Esophagus (tissue), 2 donors: ENCODE results near the gene NRXN3. TPM values are rescaled to one million over a fixed set of nuclear protein-coding genes. Genes with fewer than 3 reads are reported as not detected.

Source experiments
- H3K27ac ChIP-seq, 2 donors: one replicate each; pipeline ENCODE4 v1.5.1; 2013; ENCODE audit warnings: low read depth in 2 of 2, mild to moderate bottlenecking in 2 of 2, inconsistent platforms in 1 of 2, low read length in 1 of 2, moderate library complexity in 1 of 2
- H3K27me3 ChIP-seq, 2 donors: one replicate each; pipeline ENCODE4 v1.6.1; 2013; ENCODE audit warnings: low read length in 2 of 2, control low read depth in 1 of 2, mild to moderate bottlenecking in 1 of 2; ENCODE audit not compliant: insufficient read depth in 2 of 2, control insufficient read depth in 1 of 2
- H3K36me3 ChIP-seq, 2 donors: one replicate each; pipeline ENCODE4 v1.6.1; 2013; ENCODE audit warnings: low read length in 1 of 2; ENCODE audit not compliant: control insufficient read depth in 2 of 2, insufficient read depth in 2 of 2
- H3K4me1 ChIP-seq, 2 donors: one replicate each; pipeline ENCODE4 v1.6.1; 2013; ENCODE audit warnings: low read length in 1 of 2; ENCODE audit not compliant: control insufficient read depth in 2 of 2, insufficient read depth in 2 of 2
- H3K4me3 ChIP-seq, 2 donors: one replicate each; pipeline ENCODE4 v1.5.1; 2013; ENCODE audit warnings: low read length in 2 of 2, mild to moderate bottlenecking in 2 of 2, low read depth in 1 of 2, moderate library complexity in 1 of 2
- H3K9me3 ChIP-seq, 2 donors: one replicate each; pipeline ENCODE4 v1.6.1; 2013; ENCODE audit warnings: mild to moderate bottlenecking in 2 of 2, low read depth in 1 of 2, low read length in 1 of 2, moderate library complexity in 1 of 2; ENCODE audit not compliant: control insufficient read depth in 2 of 2, insufficient read depth in 1 of 2
- WGBS, 2 donors: extraction: QIAGEN DNeasy Blood & Tissue Kit; methylation state at CpG; one replicate each; pipeline ENCODE4 v1.1.7; 2013; 5-methylcytosine and 5-hydroxymethylcytosine counted together
- polyA plus RNA-seq, 2 donors: library from polyadenylated mRNA; stranded (reverse); fragments of 200-250 nt; gene quantifications; one replicate each; pipeline ENCODE4 v1.2.3, GENCODE V29; 2013
- donor health status: healthy with polysubstance abuse.
- donor health status: Bipolar disorder and iron deficiency.

NRXN3 gene
- polyA plus RNA-seq, 2 donors: 1.7 to 2.2 TPM

DNA sequence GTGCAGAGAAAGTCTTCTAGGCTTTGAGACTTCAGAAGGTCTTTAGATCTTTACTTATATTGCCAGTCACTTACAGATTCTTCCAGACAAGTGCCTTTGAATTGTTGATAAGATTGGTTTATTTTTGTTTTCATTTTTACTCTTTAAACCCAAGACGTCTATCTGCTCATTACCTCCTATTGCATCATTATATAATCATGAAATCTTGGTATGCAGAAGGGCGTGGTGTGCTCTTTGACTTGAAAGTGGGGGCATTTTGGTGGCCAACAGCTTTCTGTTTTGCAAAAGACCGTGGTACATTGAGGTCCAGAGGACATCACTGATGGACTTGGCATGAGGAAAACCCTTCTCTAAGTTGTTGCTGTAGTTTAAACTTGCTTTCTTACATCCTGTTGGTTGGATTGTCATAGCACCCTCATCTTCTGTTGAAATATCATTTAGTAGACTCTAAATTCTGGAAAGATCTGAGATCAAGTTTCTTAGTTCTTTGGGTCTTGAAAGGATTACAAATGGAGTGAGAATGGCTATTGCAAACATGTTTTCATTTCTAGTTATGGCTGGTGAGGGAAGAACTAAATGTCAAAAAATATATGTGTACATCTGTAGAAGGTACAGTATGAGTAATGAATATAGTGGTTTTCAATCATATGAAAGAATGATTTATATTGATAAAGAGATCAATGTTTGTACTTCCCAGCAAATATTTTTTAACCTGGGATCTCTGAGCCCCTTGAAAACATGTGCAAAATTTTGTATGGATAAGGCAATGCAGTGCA is 441.8 kb downstream of the NRXN3 start:
- Histone ChIP-seq H3K27ac (no peak overlapping the region), H3K4me3 (no peak overlapping the region), H3K4me1 (no peaks in the 10 kb centered on the region), H3K36me3 (no peaks in the 10 kb centered on the region), H3K27me3 (no peaks in the 10 kb centered on the region), H3K9me3 (no peaks in the 10 kb centered on the region)
- WGBS, 2 donors: 60 to 62% methylated on average over 3 of the region's 3 CpGs

DNA sequence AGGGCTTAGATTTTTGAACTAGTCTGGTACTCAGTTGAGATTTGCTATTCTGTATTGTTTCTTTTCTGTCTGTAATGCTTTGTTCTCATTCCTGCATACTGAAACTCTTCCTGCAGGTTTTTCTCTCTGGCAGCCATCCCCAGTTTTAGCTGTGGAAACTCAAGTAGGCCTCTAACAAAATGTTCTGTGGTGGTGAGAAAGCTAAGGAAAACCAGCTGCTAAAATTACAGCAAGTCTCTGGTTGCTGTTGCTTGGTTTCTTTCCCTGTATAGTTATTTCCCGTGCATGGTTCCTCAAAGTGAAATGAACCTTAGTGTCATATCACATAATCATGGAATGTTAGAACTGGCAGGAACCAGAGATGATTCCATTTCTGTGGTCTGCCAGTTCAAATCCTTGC is 442.5 kb downstream of the NRXN3 start:
- WGBS, 2 donors: 72 to 84% methylated on average over 1 of the region's 1 CpG
- H3K27ac ChIP-seq: no peak overlapping the region
- no peak overlapping the region for H3K4me3 ChIP-seq

DNA sequence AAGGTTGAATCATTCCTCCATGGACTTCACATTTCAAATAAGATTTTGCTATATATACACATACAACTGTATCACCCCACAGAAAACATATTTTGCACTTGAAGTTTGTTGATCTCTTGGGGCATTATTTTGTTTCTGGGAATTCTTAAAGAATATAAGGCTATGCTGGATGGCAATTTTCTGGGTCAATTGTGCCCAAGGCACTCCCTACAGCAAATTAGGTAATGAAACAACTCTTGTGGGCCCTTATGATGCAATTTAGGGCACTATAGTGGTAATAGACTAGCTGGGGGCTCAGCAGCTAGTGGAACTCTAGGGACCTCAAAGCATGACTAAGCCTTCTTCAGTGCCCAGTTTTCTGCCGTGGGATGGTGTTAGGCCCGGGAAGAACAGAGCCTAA is 444.4 kb downstream of the NRXN3 start:
- H3K4me3 ChIP-seq: no peak overlapping the region
- H3K4me1 ChIP-seq: no peaks in the 10 kb centered on the region
- no peak overlapping the region for H3K27ac ChIP-seq
- no peaks in the 10 kb centered on the region for H3K27me3 ChIP-seq
- no peaks in the 10 kb centered on the region for H3K36me3 ChIP-seq
- 91 to 100% methylated on average over 2 of the region's 2 CpGs for WGBS, 2 donors
- H3K9me3 ChIP-seq: no peaks in the 10 kb centered on the region

More for the DNA sequence above, 442.5 kb downstream of the NRXN3 start:
- Histone ChIP-seq H3K9me3 (no peaks in the 10 kb centered on the region), H3K36me3 (no peaks in the 10 kb centered on the region), H3K27me3 (no peaks in the 10 kb centered on the region), H3K4me1 (no peaks in the 10 kb centered on the region)

DNA sequence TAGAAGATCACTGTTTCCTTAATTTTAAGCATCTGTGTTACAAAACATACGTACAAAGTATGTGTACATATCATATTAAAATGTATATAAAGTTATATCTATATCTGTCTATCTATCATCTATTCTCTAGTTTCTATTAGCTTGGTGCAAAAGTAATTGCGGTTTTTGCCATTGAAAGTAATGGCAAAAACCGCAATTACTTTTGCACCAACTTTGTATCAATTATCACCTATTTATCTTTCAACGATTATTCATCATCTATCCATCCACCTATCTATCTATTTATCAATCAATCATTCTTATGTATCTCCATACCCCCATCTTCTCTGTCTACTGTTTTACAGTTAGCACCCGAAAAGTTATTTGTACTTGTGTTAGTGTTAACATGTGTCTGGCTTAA is 447.6 kb downstream of the NRXN3 start:
- H3K36me3 ChIP-seq: no peaks in the 10 kb centered on the region
- 71 to 77% methylated on average over 5 of the region's 5 CpGs for WGBS, 2 donors
- H3K27ac ChIP-seq: no peak overlapping the region
- no peaks in the 10 kb centered on the region for H3K9me3 ChIP-seq
- H3K4me1 ChIP-seq: no peaks in the 10 kb centered on the region
- H3K4me3 ChIP-seq: no peak overlapping the region
- H3K27me3 ChIP-seq: no peaks in the 10 kb centered on the region

DNA sequence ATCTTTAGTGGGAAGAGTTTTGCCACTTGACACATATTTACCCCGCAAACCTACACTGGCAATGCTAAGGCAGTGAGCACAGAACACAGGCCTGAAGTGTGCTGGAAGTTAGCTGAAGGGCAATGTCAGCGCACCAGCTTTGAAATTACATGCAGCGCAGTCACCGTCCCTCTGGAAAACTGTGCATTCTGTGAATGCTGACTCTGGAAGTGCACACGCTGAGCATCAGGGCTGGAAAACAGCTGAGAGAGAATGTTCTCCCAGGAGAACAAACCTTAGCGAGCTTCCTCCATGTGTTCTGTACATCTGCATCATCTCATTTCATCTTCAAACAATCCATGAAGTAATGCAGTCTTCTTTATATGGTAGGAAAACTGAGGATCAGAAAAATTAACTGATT is 448.2 kb downstream of the NRXN3 start:
- no peak overlapping the region for H3K4me3 ChIP-seq
- H3K4me1 ChIP-seq: no peaks in the 10 kb centered on the region
- 89% methylated on average over 6 of the region's 6 CpGs for WGBS, 2 donors
- no peaks in the 10 kb centered on the region for H3K27me3 ChIP-seq
- no peaks in the 10 kb centered on the region for H3K9me3 ChIP-seq
- H3K27ac ChIP-seq: no peak overlapping the region
- no peaks in the 10 kb centered on the region for H3K36me3 ChIP-seq

DNA sequence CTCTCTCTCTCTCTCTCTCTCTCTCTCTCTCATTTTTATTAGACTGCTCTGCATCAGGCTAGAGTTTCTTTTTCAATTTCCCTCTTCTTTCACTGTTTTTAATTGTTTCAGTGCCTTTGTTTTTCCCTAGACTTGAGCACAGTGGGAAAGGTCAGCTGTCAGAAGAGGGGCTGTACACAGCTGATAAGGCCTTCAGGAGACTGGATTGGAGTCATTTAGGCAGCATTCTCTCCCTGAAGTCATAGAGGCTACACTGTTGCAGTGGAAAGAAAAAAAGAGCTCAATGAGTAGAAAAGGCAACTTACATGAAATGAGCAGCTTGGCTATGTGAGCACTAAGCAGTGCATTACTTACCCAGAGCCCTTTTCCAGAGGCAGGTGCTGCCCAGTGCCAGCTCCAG is 456.9 kb downstream of the NRXN3 start:
- Histone ChIP-seq H3K4me3 (no peak overlapping the region), H3K27me3 (no peaks in the 10 kb centered on the region), H3K36me3 (no peaks in the 10 kb centered on the region), H3K9me3 (no peaks in the 10 kb centered on the region), H3K27ac (no peak overlapping the region), H3K4me1 (no peaks in the 10 kb centered on the region)

DNA sequence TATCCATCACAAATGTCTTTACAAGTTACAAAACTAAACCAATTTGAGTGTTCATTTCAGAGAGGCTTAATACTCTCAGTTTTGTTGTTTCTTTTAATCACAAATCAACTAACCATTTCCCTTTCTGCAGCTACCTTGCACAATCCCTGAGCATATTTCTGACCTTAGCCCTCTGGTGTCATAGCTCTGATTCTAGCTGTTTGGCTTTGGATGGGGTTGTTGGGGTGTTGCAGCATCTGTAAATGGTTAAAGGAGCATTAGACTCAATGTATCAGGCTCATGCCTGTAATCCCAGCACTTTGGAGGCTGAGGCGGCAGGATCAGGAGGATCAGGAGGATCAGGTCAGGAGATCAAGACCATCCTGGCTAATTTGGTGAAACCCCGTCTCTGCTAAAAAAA is 461.4 kb downstream of the NRXN3 start:
- H3K27me3 ChIP-seq: no peaks in the 10 kb centered on the region
- H3K36me3 ChIP-seq: no peaks in the 10 kb centered on the region
- H3K4me3 ChIP-seq: no peak overlapping the region
- H3K4me1 ChIP-seq: no peaks in the 10 kb centered on the region
- no peak overlapping the region for H3K27ac ChIP-seq
- WGBS, 2 donors: 90% methylated on average over 2 of the region's 2 CpGs
- no peaks in the 10 kb centered on the region for H3K9me3 ChIP-seq

DNA sequence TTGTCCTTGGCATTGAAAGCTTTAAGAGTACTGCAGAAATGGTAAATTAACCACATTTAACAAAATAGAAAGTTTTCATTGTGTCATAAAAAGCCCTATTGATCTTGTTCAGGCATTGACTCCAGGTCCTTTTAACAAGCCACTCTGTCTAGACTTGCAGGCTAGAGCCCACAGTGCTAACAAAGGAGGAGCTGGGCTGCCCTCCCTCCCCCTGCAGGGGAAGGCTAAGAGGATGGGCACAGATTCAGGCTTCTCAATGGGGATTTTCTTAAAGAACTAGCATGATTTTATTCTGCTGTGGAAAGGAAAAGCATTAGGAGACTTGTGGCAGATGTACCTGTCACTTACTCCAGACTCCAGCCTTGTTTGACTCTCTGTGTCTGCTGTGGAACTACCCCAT is 463.6 kb downstream of the NRXN3 start:
- H3K9me3 ChIP-seq: no peaks in the 10 kb centered on the region
- H3K27ac ChIP-seq: no peak overlapping the region
- no peak overlapping the region for H3K4me3 ChIP-seq
- H3K27me3 ChIP-seq: no peaks in the 10 kb centered on the region
- no peaks in the 10 kb centered on the region for H3K4me1 ChIP-seq
- H3K36me3 ChIP-seq: no peaks in the 10 kb centered on the region

DNA sequence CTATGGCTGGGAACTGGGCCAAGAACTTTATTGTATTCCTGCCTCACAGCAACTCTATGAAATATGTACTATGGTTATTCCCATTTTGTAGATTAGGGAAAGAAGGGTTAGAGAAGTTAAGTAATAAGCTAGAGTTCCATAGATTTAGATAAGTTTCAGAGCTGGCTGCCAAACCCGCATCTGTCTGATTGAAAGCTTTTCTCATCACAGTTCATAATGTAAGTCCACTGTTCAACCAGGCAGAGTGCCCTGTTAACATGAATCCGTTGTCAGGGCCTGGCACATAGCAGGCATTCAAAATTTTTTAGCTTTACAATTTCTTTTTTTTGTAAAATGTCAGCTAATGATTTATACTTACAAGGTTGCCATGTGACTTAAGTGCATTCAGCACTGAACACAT is 467.3 kb downstream of the NRXN3 start:
- Histone ChIP-seq H3K9me3 (no peaks in the 10 kb centered on the region), H3K27ac (no peak overlapping the region), H3K4me1 (no peaks in the 10 kb centered on the region), H3K36me3 (no peaks in the 10 kb centered on the region), H3K27me3 (no peaks in the 10 kb centered on the region), H3K4me3 (no peak overlapping the region)
- WGBS, 2 donors: 42 to 50% methylated on average over 2 of the region's 2 CpGs

DNA sequence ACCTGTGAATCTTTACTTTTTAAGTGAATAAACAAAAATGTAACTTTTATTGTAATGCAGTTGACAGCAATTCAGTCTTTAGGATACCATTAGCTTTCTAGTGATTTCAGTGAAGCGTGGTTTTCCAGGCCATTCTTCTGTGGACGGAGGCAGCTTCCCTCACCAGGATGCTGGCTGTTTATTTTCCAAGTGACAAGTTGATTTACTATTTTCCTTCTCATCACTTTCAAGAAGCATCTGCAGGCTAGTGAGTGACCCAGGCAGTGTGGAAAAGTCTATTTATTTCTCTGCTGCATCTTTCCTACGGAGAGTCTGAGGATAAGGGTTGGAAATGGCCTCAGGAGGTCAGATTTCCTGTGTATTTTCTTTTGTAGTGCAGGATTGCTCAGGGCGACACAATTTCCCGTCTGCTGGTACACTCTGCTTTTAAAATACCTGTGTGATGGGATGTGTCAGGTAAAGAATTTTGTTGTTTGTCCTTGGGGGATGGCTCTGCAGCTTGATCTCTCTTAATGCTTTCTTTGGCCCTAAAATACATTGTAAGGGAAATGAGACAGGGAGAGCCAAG is 467.8 kb downstream of the NRXN3 start:
- WGBS, 2 donors: 18 to 25% methylated on average over 5 of the region's 5 CpGs
- no peaks in the 10 kb centered on the region for H3K4me1 ChIP-seq
- H3K36me3 ChIP-seq: no peaks in the 10 kb centered on the region
- H3K27ac ChIP-seq: no peak overlapping the region
- H3K27me3 ChIP-seq: no peaks in the 10 kb centered on the region
- no peaks in the 10 kb centered on the region for H3K9me3 ChIP-seq
- H3K4me3 ChIP-seq: no peak overlapping the region
